DMS 273 (cell line): ENCODE measurements around the gene VTN.

Source experiments
- DNase-seq: peaks from one replicate; lab custom pipeline; 2025; ENCODE audit not compliant: unreplicated experiment; lab: John Stamatoyannopoulos, UW

Gene VTN

GRCh38 chr17:28395968-28396367, 25.9 kb upstream of the VTN start:
- no peak for DNase-seq

DNA sequence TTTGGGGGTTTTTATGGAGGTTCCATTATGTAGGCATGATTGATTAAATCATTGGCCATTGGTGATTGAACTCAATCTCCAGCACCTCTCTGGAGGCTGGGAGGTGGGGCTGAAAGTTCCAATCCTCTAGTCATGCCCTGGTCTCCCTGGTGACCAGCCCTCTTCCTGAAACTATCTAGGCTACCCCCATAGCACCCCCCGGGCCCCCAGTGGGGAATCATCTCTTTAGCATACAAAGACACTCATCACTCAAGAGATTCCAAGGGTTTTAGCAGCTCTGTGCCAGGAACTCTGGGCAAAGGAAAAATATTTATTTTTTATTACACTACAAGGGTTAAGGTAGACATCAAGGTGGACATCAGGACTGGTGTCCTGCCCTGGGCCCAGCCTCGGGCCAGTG, 25.3 kb upstream of the VTN start:
- DNase-seq = no peak

DNA sequence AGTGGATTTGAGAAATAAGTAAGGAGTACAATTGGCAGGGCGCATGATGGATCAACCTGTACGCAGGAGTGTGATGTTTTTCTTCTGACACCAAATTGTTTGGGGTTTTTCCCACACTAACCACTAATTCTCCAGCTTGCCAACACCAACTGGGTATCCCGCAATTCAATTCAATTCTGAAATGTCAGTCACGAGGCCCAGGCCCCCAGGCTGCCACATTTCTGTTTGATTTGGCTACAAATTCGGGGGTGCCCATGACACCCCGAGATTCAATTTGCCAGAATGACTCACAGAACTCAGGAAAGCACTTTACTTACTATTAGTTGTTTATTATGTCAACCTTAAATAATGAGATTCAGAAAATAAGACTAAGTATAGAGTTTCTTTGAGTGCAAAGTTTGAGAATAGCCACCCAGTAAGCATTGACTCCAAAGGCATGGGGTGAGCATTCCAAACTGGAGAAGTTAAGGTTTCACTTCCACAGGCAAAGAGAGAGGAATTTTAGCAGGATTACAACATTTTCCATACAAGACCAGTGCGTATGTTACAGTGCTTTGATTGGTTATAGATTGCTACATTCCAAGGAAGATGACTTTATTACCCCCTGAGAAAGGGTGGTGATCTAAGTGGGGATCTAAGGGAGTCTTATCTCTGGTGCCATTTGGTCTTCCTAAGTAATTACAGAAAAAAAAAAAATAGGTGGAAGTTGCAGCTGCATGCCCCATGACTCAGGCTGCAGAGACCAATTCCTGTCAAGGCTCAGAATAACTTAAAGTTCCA, 24.4 kb upstream of the VTN start:
- no peak for DNase-seq

DNA sequence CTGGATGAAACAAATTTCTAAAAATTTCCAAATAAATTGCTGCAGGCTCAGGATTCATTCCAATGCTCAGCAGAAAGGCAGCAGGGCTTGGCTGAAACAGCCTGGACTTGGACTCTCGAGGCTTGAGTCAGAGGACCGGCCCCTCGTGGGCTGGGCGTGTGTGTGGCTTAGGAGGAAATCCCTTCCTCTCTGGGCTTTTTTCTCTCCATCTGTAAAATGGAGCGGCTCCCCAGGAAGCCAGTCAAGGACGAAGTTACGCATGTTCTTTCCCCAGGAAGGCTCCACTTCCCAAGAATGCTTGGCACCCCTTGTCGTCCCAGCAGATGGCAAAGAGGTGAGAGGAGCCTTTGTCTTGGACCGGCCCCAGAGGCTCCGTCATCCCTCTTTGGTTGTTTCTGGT, 22.4 kb upstream of the VTN start:
- no peak for DNase-seq

DNA sequence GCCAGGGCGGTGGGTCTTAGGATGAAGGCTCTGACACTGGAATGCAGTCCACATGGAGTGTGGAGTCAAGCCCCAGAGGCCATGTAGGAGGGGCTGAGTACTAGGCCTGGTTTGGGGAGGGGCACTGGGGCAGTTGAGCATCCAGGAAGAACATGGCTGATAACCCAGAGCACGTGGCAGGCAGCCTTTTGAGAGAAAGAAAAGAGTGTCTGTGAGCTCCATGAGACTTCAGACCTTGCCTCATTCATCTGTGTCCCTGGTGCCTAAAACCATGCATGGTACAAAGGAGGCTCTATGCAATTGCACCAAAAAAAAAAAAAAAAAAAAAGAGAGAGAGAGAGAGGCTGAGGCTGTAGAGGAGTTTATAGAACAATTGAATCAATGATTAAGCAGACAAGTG, 21.3 kb upstream of the VTN start:
- no peak for DNase-seq

- DNase-seq = no peak
Observed at GRCh38 chr17:28390984-28391383, 20.9 kb upstream of the VTN start.

DNA sequence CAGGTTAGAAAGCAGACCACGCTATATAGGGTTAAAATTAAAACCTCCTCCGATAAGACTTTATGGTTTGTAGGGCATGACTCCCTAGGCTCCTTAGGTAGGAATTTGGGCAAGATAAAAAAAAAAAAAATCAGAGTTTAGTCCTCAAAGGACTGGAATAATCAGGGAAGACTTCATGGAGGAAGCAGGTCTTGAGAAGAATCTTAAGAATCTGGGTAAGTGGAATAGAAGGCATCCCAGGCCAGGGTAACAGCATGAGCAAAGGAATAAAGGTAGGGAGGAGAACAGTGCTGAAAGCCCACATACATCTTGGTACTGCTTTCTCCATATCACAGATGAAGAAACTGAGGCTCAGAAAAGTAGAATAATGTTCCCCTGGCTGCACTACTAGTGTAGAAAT, 20.5 kb upstream of the VTN start:
- no peak for DNase-seq

DNA sequence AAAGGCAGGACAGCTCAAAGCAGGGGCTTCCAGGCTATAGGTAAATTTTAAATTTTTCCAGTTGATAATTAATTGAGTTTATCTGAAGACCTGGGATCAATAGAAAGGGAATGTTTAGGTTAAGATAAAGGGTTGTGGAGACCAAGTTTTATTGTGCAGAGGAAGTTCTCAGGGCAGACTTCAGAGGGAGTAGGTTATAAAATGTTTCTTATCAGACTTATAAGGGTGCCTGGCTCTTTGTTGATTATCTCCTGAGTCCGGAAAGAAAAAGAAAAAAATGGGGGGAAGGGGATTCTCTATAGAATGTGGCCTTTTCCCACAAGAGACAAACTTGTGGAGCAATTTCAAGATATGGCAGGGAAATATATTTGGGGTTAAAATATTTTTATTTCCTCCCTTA, 20.0 kb upstream of the VTN start:
- no peak for DNase-seq

GRCh38 chr17:28388106-28388505, 18.0 kb upstream of the VTN start:
- DNase-seq = no peak

GRCh38 chr17:28386391-28386790, 16.3 kb upstream of the VTN start:
- DNase-seq = no peak

- no peak for DNase-seq
Observed at GRCh38 chr17:28385406-28385805, 15.3 kb upstream of the VTN start.

- DNase-seq = no peak
Observed at GRCh38 chr17:28385037-28385400, 14.9 kb upstream of the VTN start.

GRCh38 chr17:28384281-28385036, 14.4 kb upstream of the VTN start:
- DNase-seq = no peak

DNA sequence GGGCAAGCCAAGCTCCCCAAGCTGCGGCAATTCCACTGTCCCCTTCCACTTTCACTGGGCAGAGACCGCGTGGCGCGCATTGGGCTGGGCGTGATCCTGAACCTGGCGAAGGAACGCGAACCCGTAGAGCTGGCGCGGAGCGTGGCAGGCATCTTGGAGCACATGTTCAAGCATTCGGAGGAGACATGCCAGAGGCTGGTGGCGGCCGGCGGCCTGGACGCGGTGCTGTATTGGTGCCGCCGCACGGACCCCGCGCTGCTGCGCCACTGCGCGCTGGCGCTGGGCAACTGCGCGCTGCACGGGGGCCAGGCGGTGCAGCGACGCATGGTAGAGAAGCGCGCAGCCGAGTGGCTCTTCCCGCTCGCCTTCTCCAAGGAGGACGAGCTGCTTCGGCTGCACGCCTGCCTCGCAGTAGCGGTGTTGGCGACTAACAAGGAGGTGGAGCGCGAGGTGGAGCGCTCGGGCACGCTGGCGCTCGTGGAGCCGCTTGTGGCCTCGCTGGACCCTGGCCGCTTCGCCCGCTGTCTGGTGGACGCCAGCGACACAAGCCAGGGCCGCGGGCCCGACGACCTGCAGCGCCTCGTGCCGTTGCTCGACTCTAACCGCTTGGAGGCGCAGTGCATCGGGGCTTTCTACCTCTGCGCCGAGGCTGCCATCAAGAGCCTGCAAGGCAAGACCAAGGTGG, 11.2 kb upstream of the VTN start:
- DNase-seq = no peak

- no peak for DNase-seq
Observed at GRCh38 chr17:28379814-28380801, 10.0 kb upstream of the VTN start.

GRCh38 chr17:28372945-28373274, 2.8 kb upstream of the VTN start:
- DNase-seq = peak; percentile 50

GRCh38 chr17:28372203-28372944, 2.3 kb upstream of the VTN start:
- DNase-seq = peak; percentile 74

- peak; percentile 97 for DNase-seq
Observed at GRCh38 chr17:28371245-28372202, 1.4 kb upstream of the VTN start, which contains the start of gene SARM1. SARM1 (plus strand) TSS chr17:28371694; CDS start chr17:28372033, 339 bp downstream.

DNA sequence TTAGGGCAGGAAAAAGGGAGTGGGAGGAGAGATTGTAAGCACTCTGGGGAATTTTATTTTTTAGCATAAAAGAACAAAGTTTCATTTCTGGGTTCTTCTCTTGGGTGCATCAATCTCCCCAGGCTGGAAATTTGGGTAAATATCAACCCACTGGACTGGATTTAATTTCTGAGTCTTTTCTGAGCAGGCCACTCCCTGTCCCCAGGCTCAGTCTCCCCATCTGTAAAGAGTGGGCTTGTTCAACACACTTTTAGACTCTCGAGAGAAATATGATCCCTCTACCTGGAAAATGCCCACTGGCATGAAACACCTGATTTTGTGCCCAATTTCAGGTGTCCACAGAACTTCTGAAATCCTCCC, 617 bp upstream of the VTN start:
- DNase-seq = no peak
